MCF 10A (cell line): ENCODE measurements around the gene C19orf25. TPM values are rescaled to one million over a fixed set of nuclear protein-coding genes. Genes with fewer than 3 reads are reported as not detected.

Experiments
- BruUV-seq: library from RNA; stranded (reverse); fragments of 400-500 nt; replicated peaks from 2 replicates; lab custom pipeline; 2021; lab: Mats Ljungman, UMichigan
- CTCF ChIA-PET: fragments of 300-600 bp; sonication (Branson Sonifier 250); formaldehyde crosslinking; extraction: SDS; loops from one replicate; lab custom pipeline; 2021; ENCODE audit warnings: antibody characterized with exemption, inconsistent platforms; lab: Yijun Ruan, JAX
- POLR2A ChIA-PET: fragments of 300-600, 350-650 bp; sonication (Branson Sonifier 250); formaldehyde crosslinking; extraction: SDS; loops from one replicate; lab custom pipeline; 2020; ENCODE audit warnings: antibody characterized with exemption, inconsistent platforms; lab: Yijun Ruan, JAX
- DNase-seq: peaks from one replicate; pipeline ENCODE4 v3.0.0-alpha.2; 2018; ENCODE audit not compliant: unreplicated experiment
- H3K27ac Mint-ChIP-seq: one replicate; pipeline ENCODE4 v1.8.0; 2022; ENCODE audit warnings: mild to moderate bottlenecking, low read depth, mixed read lengths; ENCODE audit not compliant: unreplicated experiment
- H3K27me3 Mint-ChIP-seq: one replicate; pipeline ENCODE4 v1.8.0; 2022; ENCODE audit warnings: mixed read lengths; ENCODE audit not compliant: insufficient read depth, unreplicated experiment
- H3K36me3 Mint-ChIP-seq: one replicate; pipeline ENCODE4 v1.8.0; 2022; ENCODE audit warnings: mild to moderate bottlenecking, moderate library complexity, mixed read lengths; ENCODE audit not compliant: insufficient read depth, unreplicated experiment
- H3K4me1 Mint-ChIP-seq: one replicate; pipeline ENCODE4 v1.8.0; 2022; ENCODE audit warnings: mixed read lengths; ENCODE audit not compliant: insufficient read depth, unreplicated experiment
- H3K4me3 Mint-ChIP-seq: one replicate; pipeline ENCODE4 v1.8.0; 2022; ENCODE audit warnings: mild to moderate bottlenecking, moderate library complexity, mixed read lengths; ENCODE audit not compliant: unreplicated experiment
- H3K9me3 Mint-ChIP-seq: one replicate; pipeline ENCODE4 v1.8.0; 2022; ENCODE audit warnings: mixed read lengths; ENCODE audit not compliant: unreplicated experiment
- CTCF ChIP-seq: fragments of 200-600 bp; IDR thresholded peaks from one replicate; pipeline ENCODE4 v1.8.0; 2022; ENCODE audit warnings: antibody characterized with exemption, mild to moderate bottlenecking; ENCODE audit not compliant: unreplicated experiment
- intact Hi-C: fragments of 100-400 bp; cut with micrococcal nuclease; formaldehyde crosslinking; loops from 2 replicates; pipeline ENCODE4 v1.14.1; 2022
- total RNA-seq: library from RNA; stranded (reverse); gene quantifications from 2 replicates; pipeline ENCODE4 v1.2.3, GENCODE V29; 2022

The C19orf25 gene
- total RNA-seq, 1 experiment from 2014 or later: 40.5 TPM

GRCh38 chr19:1495799-1496713 is 17.0 kb upstream of the C19orf25 start:
- DNase-seq: no peak
- Mint-ChIP-seq H3K4me1 (peaks cover 7% of the 10 kb centered on the region), H3K9me3 (no peaks in the 10 kb centered on the region), H3K27ac (no peak overlapping the region), H3K4me3 (no peak overlapping the region), H3K27me3 (no peaks in the 10 kb centered on the region), H3K36me3 (no peaks in the 10 kb centered on the region)
- ChIA-PET POLR2A (no interaction called here), CTCF (no interaction called here)
- intact Hi-C loops: no loop called here
- no TSS peak for BruUV-seq
- TF ChIP-seq CTCF: no peak

GRCh38 chr19:1495051-1495798 is 16.2 kb upstream of the C19orf25 start:
- CTCF ChIA-PET: no interaction called here
- H3K4me1 Mint-ChIP-seq: peaks cover 7% of the 10 kb centered on the region

GRCh38 chr19:1494115-1494815 is 15.2 kb upstream of the C19orf25 start:
- intact Hi-C loops: no loop called here
- ChIA-PET POLR2A (no interaction called here), CTCF (no interaction called here)
- Mint-ChIP-seq H3K4me3 (no peak overlapping the region), H3K4me1 (peaks cover 7% of the 10 kb centered on the region), H3K9me3 (no peaks in the 10 kb centered on the region), H3K27me3 (no peaks in the 10 kb centered on the region), H3K36me3 (no peaks in the 10 kb centered on the region), H3K27ac (no peak overlapping the region)
- no peak for DNase-seq
- no TSS peak for BruUV-seq
- TF ChIP-seq CTCF: no peak

More at GRCh38 chr19:1495051-1495798, 16.2 kb upstream of the C19orf25 start:
- Mint-ChIP-seq H3K4me3 (no peak overlapping the region), H3K27me3 (no peaks in the 10 kb centered on the region), H3K36me3 (no peaks in the 10 kb centered on the region), H3K27ac (no peak overlapping the region), H3K9me3 (no peaks in the 10 kb centered on the region)
- TF ChIP-seq CTCF: no peak
- POLR2A ChIA-PET: no interaction called here
- BruUV-seq: no TSS peak
- intact Hi-C loops: no loop called here
- no peak for DNase-seq
